IgD-negative memory B cell (primary cell): ENCODE results near the gene SCARB1. TPM values are rescaled to one million over a fixed set of nuclear protein-coding genes. Genes with fewer than 3 reads are reported as not detected.

Source experiments
- H3K27ac Mint-ChIP-seq, 3 donors: one replicate each; pipeline ENCODE4 v1.8.0; 2020 to 2022; ENCODE audit warnings: mild to moderate bottlenecking in 3 of 3, mixed read lengths in 3 of 3, moderate library complexity in 1 of 3
- H3K27me3 Mint-ChIP-seq: one replicate; pipeline ENCODE4 v1.8.0; 2021; ENCODE audit warnings: mixed read lengths
- H3K36me3 Mint-ChIP-seq: one replicate; pipeline ENCODE4 v1.8.0; 2020; ENCODE audit warnings: mild to moderate bottlenecking, mixed read lengths
- H3K4me1 Mint-ChIP-seq, 3 donors: one replicate each; pipeline ENCODE4 v1.8.0; 2020 to 2022; ENCODE audit warnings: mixed read lengths in 3 of 3, mild to moderate bottlenecking in 1 of 3
- H3K4me3 Mint-ChIP-seq, 4 donors: one replicate each; pipeline ENCODE4 v1.8.0; 2020 to 2022; ENCODE audit warnings: mild to moderate bottlenecking in 4 of 4, mixed read lengths in 4 of 4, moderate library complexity in 3 of 4
- H3K9me3 Mint-ChIP-seq, 3 donors: one replicate each; pipeline ENCODE4 v1.8.0; 2020 to 2021; ENCODE audit warnings: mixed read lengths in 3 of 3, mild to moderate bottlenecking in 1 of 3
- polyA plus RNA-seq: library from polyadenylated mRNA; unstranded; fragments of 300-500 nt; fragmentation: Illumina TruSeq; gene quantifications from one replicate; pipeline ENCODE4 v1.2.3, GENCODE V29; 2021

SCARB1 gene
- polyA plus RNA-seq, 1 donor from 2014 or later: 23.9 TPM

GRCh38 chr12:124738636-124739467 lies 124.8 kb downstream of the SCARB1 start:
- Mint-ChIP-seq H3K9me3 (peaks cover 0 to 3% (median 0%) of the 10 kb centered on the region in 3 donors), H3K27me3 (peaks cover 9% of the 10 kb centered on the region), H3K4me1 (no peaks in the 10 kb centered on the region), H3K4me3 (no peak overlapping the region), H3K27ac (no peak overlapping the region), H3K36me3 (no peaks in the 10 kb centered on the region)

- Mint-ChIP-seq H3K36me3 (no peaks in the 10 kb centered on the region), H3K4me1 (no peaks in the 10 kb centered on the region), H3K9me3 (peaks cover 0 to 3% (median 0%) of the 10 kb centered on the region in 3 donors), H3K27me3 (peaks cover 10% of the 10 kb centered on the region), H3K27ac (no peak overlapping the region), H3K4me3 (peak overlapping the region in 1 of 4 donors; percentile 41)
These were observed 125.7 kb downstream of the SCARB1 start for GRCh38 chr12:124737772-124738635.

DNA sequence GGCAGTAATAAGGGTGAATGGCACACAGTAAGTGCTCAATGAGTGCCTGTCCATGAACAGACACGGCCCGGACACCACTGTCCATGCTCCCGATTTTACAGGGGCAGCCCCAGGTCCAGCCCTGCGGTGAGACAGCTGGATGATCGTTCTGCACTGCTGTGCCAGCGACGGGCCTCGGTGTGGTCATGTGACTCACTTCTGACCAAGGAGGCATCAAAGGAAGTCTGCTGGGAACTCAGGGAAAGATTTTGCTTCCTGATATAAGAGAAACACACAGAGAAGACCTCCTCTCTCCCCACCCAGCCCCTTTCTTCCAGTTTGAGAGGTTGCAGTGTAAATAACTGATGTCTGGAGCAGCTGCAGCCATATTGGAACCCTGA lies 126.6 kb downstream of the SCARB1 start:
- Mint-ChIP-seq H3K36me3 (no peaks in the 10 kb centered on the region), H3K4me1 (no peaks in the 10 kb centered on the region), H3K9me3 (peaks cover 0 to 3% (median 0%) of the 10 kb centered on the region in 3 donors), H3K4me3 (no peak overlapping the region), H3K27ac (peak overlapping the region in 1 of 3 donors; percentile 27), H3K27me3 (peaks cover 11% of the 10 kb centered on the region)

- peak overlapping the region in 1 of 3 donors; percentile 27 for H3K27ac Mint-ChIP-seq
These were observed 127.3 kb downstream of the SCARB1 start for GRCh38 chr12:124736115-124737039.

GRCh38 chr12:124734224-124734788 lies 129.4 kb downstream of the SCARB1 start:
- H3K36me3 Mint-ChIP-seq: no peaks in the 10 kb centered on the region
- H3K27ac Mint-ChIP-seq: no peak overlapping the region
- H3K4me1 Mint-ChIP-seq: no peaks in the 10 kb centered on the region
- H3K4me3 Mint-ChIP-seq: no peak overlapping the region
- H3K27me3 Mint-ChIP-seq: peaks cover 10% of the 10 kb centered on the region
- peaks cover 0 to 3% (median 0%) of the 10 kb centered on the region in 3 donors for H3K9me3 Mint-ChIP-seq

More at GRCh38 chr12:124736115-124737039, 127.3 kb downstream of the SCARB1 start:
- H3K9me3 Mint-ChIP-seq: peaks cover 0 to 4% (median 0%) of the 10 kb centered on the region in 3 donors
- H3K36me3 Mint-ChIP-seq: no peaks in the 10 kb centered on the region
- no peaks in the 10 kb centered on the region for H3K4me1 Mint-ChIP-seq
- H3K27me3 Mint-ChIP-seq: peaks cover 12% of the 10 kb centered on the region
- no peak overlapping the region for H3K4me3 Mint-ChIP-seq

- no peaks in the 10 kb centered on the region for H3K4me1 Mint-ChIP-seq
- H3K9me3 Mint-ChIP-seq: peaks cover 0 to 3% (median 0%) of the 10 kb centered on the region in 3 donors
- no peak overlapping the region for H3K27ac Mint-ChIP-seq
- peaks cover 10% of the 10 kb centered on the region for H3K27me3 Mint-ChIP-seq
- no peaks in the 10 kb centered on the region for H3K36me3 Mint-ChIP-seq
- no peak overlapping the region for H3K4me3 Mint-ChIP-seq
These were observed 130.6 kb downstream of the SCARB1 start for GRCh38 chr12:124733086-124733485.

GRCh38 chr12:124732275-124733075 lies 131.2 kb downstream of the SCARB1 start:
- Mint-ChIP-seq H3K4me3 (no peak overlapping the region), H3K27ac (no peak overlapping the region), H3K27me3 (peaks cover 10% of the 10 kb centered on the region), H3K4me1 (no peaks in the 10 kb centered on the region), H3K36me3 (no peaks in the 10 kb centered on the region), H3K9me3 (peaks cover 0 to 3% (median 0%) of the 10 kb centered on the region in 3 donors)

GRCh38 chr12:124731869-124732268 lies 131.8 kb downstream of the SCARB1 start:
- peaks cover 10% of the 10 kb centered on the region for H3K27me3 Mint-ChIP-seq
- H3K9me3 Mint-ChIP-seq: peaks cover 0 to 3% (median 0%) of the 10 kb centered on the region in 3 donors
- no peak overlapping the region for H3K27ac Mint-ChIP-seq
- peaks cover 0 to 3% (median 0%) of the 10 kb centered on the region in 3 donors for H3K4me1 Mint-ChIP-seq
- H3K36me3 Mint-ChIP-seq: no peaks in the 10 kb centered on the region
- no peak overlapping the region for H3K4me3 Mint-ChIP-seq

DNA sequence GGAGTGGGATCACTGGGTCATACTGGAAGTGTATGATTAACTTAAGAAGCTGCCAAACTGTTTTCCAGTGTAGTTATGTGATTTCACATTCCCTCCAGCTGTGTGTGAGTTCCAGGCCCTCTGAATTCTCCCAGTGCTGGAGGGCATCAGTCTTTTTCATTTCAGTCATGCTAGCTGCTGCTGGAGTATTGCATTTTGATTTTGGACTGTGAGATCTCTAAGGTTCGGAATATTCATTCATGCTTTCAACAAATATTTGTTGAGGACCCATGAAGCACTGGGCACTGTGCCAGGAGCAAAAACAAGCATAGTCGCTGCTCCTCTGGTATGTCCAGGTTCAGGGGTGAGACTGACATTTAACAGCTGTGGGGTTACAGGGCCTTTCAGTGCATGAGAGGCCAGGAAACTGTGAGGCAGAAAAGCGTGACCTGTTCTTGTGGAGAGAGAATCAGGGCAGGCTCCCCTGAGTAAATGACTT lies 133.2 kb downstream of the SCARB1 start:
- H3K27ac Mint-ChIP-seq: no peak overlapping the region
- H3K4me3 Mint-ChIP-seq: no peak overlapping the region
- H3K36me3 Mint-ChIP-seq: peaks cover 1% of the 10 kb centered on the region
- peaks cover 0 to 4% (median 0%) of the 10 kb centered on the region in 3 donors for H3K4me1 Mint-ChIP-seq
- H3K27me3 Mint-ChIP-seq: peaks cover 12% of the 10 kb centered on the region
- H3K9me3 Mint-ChIP-seq: peaks cover 0 to 3% (median 0%) of the 10 kb centered on the region in 3 donors

- peaks cover 0 to 4% (median 4%) of the 10 kb centered on the region in 3 donors for H3K4me1 Mint-ChIP-seq
- no peak overlapping the region for H3K27ac Mint-ChIP-seq
- H3K27me3 Mint-ChIP-seq: peaks cover 11% of the 10 kb centered on the region
- H3K36me3 Mint-ChIP-seq: peaks cover 1% of the 10 kb centered on the region
- H3K4me3 Mint-ChIP-seq: no peak overlapping the region
- peaks cover 0 to 3% (median 0%) of the 10 kb centered on the region in 3 donors for H3K9me3 Mint-ChIP-seq
These were observed 135.7 kb downstream of the SCARB1 start for GRCh38 chr12:124727922-124728321.

DNA sequence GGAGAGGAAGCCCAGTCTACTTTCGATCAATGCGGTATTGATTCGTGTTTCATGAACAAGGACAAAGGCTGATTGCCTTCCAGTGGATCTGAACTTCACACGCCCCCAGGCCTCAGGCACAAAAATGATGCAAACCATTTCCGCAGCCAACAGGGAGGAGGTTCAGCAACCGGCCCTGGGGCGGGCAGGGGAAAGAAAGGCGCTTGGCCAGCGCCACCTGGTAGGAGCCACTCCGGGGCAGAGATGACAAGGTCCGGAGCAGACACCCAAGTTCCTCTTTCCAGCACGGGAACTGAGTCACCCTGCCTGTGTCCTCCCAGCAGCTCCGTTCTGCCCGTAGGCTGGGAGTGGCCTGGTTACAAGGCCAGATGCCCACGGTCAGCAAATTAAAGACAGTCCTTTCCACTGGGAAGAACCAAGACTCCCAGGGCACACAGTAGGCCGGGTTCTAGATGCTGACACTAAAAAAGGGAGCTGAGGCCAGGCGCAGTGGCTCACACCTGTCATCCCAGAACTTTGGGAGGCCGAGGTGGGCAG lies 136.3 kb downstream of the SCARB1 start:
- Mint-ChIP-seq H3K36me3 (peaks cover 1% of the 10 kb centered on the region), H3K9me3 (peaks cover 0 to 5% (median 0%) of the 10 kb centered on the region in 3 donors), H3K27ac (no peak overlapping the region), H3K27me3 (peaks cover 11% of the 10 kb centered on the region), H3K4me3 (no peak overlapping the region), H3K4me1 (peaks cover 0 to 4% (median 4%) of the 10 kb centered on the region in 3 donors)
